ENCODE results near the gene PABPC1L.

The PABPC1L gene

GRCh38 chr20:44930517-44931168 lies 20.8 kb downstream of the PABPC1L start:
- Histone ChIP-seq H3K36me3 (ENCODE audit: control insufficient read depth, low read length) (peaks cover 8% of the 10 kb centered on the region; the same call in 1 of the 2 replicates), H3K4me2 (ENCODE audit: low read length) (no peak overlapping the region), H3K27me3 (ENCODE audit: control insufficient read depth, low read length) (no peaks in the 10 kb centered on the region), H3F3A (ENCODE audit: control insufficient read depth, insufficient read depth) (no peaks in the 10 kb centered on the region), H3K4me1 (ENCODE audit: control insufficient read depth, low read length) (no peaks in the 10 kb centered on the region), H3K79me2 (ENCODE audit: control insufficient read depth, low read length) (no peaks in the 10 kb centered on the region), H3K9me3 (ENCODE audit: control insufficient read depth, insufficient read depth, low read length) (no peaks in the 10 kb centered on the region), H3K27ac (ENCODE audit: low read depth, low read length) (no peak overlapping the region), H3K9me2 (replicated peaks; ENCODE audit: control insufficient read depth, low read length) (no peaks in the 10 kb centered on the region), H3K4me3 (ENCODE audit: low read length) (no peak overlapping the region), H4K20me1 (ENCODE audit: control insufficient read depth, insufficient read depth, low read depth, low read length) (no peaks in the 10 kb centered on the region)
- TF ChIP-seq EZH2phosphoT487 (IDR thresholded peaks at IDR 0.05; ENCODE audit: borderline replicate concordance, low read length) = no peak
- TF ChIP-seq CTCF (IDR thresholded peaks at IDR 0.05; ENCODE audit: low read depth, low read length, poor library complexity, severe bottlenecking) = no peak

GRCh38 chr20:44931911-44932310 lies 22.1 kb downstream of the PABPC1L start:
- Histone ChIP-seq H3K9me2 (replicated peaks; ENCODE audit: control insufficient read depth, low read length) (no peaks in the 10 kb centered on the region), H3K79me2 (ENCODE audit: control insufficient read depth, low read length) (no peaks in the 10 kb centered on the region), H3K36me3 (ENCODE audit: control insufficient read depth, low read length) (peaks cover 13% of the 10 kb centered on the region; the same call in 1 of the 2 replicates), H3K4me3 (ENCODE audit: low read length) (no peak overlapping the region), H3F3A (ENCODE audit: control insufficient read depth, insufficient read depth) (no peaks in the 10 kb centered on the region), H3K27ac (ENCODE audit: low read depth, low read length) (no peak overlapping the region), H4K20me1 (ENCODE audit: control insufficient read depth, insufficient read depth, low read depth, low read length) (no peaks in the 10 kb centered on the region), H3K4me1 (ENCODE audit: control insufficient read depth, low read length) (no peaks in the 10 kb centered on the region), H3K27me3 (ENCODE audit: control insufficient read depth, low read length) (no peaks in the 10 kb centered on the region), H3K9me3 (ENCODE audit: control insufficient read depth, insufficient read depth, low read length) (no peaks in the 10 kb centered on the region), H3K4me2 (ENCODE audit: low read length) (no peak overlapping the region)
- no peak for TF ChIP-seq CTCF (IDR thresholded peaks at IDR 0.05; ENCODE audit: low read depth, low read length, poor library complexity, severe bottlenecking)
- no peak for TF ChIP-seq EZH2phosphoT487 (IDR thresholded peaks at IDR 0.05; ENCODE audit: borderline replicate concordance, low read length)

- Histone ChIP-seq H4K20me1 (ENCODE audit: control insufficient read depth, insufficient read depth, low read depth, low read length) (no peaks in the 10 kb centered on the region), H3F3A (ENCODE audit: control insufficient read depth, insufficient read depth) (no peaks in the 10 kb centered on the region), H3K79me2 (ENCODE audit: control insufficient read depth, low read length) (no peaks in the 10 kb centered on the region), H3K9me2 (replicated peaks; ENCODE audit: control insufficient read depth, low read length) (no peaks in the 10 kb centered on the region), H3K27me3 (ENCODE audit: control insufficient read depth, low read length) (no peaks in the 10 kb centered on the region), H3K4me3 (ENCODE audit: low read length) (no peak overlapping the region), H3K4me2 (ENCODE audit: low read length) (no peak overlapping the region), H3K9me3 (ENCODE audit: control insufficient read depth, insufficient read depth, low read length) (no peaks in the 10 kb centered on the region), H3K36me3 (ENCODE audit: control insufficient read depth, low read length) (peaks cover 18% of the 10 kb centered on the region; the same call in 1 of the 2 replicates), H3K27ac (ENCODE audit: low read depth, low read length) (no peak overlapping the region), H3K4me1 (ENCODE audit: control insufficient read depth, low read length) (no peaks in the 10 kb centered on the region)
- TF ChIP-seq CTCF (IDR thresholded peaks at IDR 0.05; ENCODE audit: low read depth, low read length, poor library complexity, severe bottlenecking) = no peak
Measured at GRCh38 chr20:44932916-44933315, 23.1 kb downstream of the PABPC1L start.

All from DOHH2 (cell line).